Activated effector memory CD4-positive, alpha-beta T cell treated with Interleukin-2 at 50 U/mL for 16 hours (primary cell): Measurements from ENCODE around the gene MTERF1.
"Not testable (repeated sequence)": the region's sequence is repeated elsewhere in the genome, so short reads cannot be mapped to it uniquely, and the experiment has no call there.

Experiments used
- DNase-seq: peaks from one replicate; pipeline ENCODE4 v3.0.0-alpha.2; 2020

The MTERF1 gene

DNA sequence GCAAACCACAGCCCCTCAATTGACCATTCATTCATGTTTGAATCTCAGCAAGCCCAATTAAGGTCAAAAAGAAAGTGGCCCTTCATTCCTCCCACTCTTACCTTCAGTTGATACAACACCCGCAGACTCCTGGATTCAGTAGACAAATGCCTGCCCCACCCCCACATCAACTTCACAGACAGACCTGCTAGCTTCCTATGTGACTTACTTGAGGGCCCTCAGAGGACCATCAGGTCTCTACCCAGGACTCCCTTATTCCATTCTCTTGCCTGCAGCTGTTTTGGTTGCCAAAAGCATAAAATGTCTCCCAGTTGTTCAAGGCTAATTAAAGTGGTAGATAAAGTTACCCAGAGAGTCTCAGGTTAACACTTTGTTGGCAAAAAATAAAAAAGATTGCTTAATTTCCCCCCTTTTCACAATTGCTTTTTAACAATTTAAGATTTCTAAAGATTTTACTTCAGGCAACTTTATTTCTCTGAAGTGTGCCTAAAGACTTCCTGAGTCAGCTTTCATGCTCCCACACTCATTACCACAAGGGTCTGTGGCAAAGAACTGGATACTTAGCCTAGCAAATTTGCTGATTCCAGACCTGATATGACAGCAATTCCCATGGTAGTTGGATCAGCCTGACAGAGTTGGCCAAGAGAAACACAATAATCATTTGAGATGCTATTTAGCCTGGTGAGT lies 3.3 kb upstream of the MTERF1 start:
- DNase-seq = no peak

DNA sequence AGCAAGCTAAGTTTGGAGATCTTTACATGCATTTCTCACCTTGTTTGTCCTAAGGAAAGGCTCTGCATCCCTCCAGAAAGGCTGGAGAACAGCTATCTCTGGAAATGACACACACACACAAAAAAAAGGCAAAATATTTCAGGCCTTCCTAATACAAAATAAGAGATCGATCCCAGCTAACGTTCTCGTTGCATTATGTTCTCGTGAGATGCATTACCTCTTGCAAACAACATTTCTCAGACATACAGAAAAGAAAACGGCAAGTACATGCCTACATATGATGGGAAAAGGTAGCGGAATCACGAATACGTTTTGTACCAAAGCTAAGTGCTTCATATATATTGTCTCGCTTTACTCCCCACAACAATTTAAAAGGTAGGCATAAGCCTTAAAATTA lies 488 bp downstream of the MTERF1 start:
- DNase-seq = no peak

DNA sequence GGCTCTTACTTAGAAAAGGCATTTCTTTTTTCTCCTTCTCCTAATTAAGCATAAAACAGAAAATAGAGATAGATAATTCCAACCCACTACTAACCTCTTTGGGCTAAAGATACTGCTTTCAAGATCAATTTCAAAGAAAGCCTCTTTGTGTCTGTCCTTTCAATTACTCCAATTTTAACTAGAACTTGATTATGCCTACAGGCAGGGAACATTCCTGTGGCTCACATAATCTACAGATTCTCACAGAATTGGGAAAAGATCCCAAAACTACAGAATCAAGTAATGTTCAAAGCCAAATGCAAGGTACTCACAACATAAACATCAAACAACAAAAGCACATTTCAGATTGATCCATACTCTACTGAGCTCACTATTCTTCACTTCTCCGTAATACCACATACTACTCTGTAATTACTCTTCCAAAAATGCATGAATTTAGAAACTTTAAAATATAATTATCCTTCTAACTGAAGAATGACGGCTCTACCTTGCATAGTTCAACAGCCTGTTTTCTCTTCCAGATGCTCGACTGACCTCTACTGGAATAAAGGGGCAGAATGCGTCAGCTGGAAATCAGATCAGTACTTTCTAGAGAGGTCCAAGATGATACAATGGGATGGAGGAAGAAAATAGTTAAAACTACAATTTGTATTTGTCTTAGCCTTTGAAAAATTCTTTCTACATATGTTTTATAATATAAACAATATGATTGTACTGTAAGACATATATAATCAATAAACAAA lies 3.9 kb downstream of the MTERF1 start:
- DNase-seq = no peak

DNA sequence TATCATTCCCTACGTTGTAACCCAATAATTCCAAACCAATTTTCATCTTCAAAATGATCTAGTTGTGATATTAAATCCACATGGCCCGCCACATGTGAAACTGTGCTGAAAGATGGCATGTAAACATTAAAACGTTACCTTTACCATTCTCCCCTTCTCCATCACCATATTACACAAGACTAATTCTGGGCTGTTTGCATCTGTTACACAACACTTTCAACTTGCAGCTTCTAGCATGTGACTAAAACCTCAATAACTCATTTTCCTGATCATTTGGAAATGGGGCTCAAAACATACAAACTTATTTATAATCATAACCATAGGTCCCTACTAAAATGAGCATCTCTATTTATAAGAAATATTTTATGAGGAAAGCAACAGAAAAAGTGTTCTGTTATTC lies 4.7 kb downstream of the MTERF1 start:
- DNase-seq = no peak

DNA sequence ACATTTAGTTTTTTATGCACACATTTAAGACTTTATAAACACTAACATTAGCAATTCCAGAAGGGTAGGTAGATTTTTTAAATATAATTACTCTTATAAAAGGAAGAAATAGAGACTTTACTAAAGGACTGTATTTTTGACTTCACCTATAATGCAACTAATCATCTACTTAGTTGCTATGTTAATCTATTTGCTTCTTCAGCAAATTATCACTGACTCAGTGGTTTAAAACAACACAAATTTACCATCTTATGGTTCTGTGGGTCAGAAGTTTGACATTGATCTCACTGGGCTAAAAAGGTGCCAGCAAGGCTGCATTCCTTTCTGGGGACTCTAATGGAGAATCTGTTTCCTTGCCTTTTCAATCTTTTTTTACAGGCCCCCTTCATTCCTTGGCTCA lies 7.6 kb downstream of the MTERF1 start:
- DNase-seq = no peak

DNA sequence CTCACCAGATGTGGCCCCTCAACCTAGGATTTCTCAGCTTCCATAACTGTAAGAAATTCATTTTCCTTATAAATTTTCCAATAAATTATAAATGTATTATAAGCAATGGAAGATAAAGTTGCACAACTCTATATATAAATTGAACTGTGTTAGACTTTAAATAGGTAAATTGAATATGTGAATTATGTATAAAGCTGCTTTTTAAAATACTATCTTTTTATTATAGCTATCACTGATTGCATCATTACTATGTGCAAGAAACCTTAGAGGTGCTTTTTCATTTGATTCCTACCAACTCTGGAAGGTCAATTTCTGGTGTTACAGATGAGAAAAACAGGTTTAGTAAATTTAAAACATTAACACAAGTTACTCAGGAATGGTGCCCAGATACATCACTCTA lies 8.4 kb downstream of the MTERF1 start:
- DNase-seq = no peak

DNA sequence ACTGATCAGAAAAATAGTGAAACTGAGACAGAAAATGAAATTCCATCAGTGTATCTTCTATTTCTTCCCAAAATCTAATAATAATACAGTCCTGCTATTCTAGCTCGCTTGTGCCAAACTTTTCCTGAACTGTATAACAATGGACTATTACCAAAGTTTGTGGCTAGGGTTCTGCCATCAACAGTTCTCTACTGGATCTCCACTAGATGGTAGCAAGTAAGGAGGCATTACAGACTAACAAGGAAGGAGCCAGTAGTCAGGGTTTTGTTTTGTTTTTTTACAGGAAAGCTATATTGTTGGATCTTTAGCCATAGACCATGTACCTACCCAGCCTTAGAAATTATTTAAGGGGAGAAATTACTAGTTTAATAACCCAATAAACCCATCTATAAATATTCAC lies 10.8 kb downstream of the MTERF1 start:
- no peak for DNase-seq

DNA sequence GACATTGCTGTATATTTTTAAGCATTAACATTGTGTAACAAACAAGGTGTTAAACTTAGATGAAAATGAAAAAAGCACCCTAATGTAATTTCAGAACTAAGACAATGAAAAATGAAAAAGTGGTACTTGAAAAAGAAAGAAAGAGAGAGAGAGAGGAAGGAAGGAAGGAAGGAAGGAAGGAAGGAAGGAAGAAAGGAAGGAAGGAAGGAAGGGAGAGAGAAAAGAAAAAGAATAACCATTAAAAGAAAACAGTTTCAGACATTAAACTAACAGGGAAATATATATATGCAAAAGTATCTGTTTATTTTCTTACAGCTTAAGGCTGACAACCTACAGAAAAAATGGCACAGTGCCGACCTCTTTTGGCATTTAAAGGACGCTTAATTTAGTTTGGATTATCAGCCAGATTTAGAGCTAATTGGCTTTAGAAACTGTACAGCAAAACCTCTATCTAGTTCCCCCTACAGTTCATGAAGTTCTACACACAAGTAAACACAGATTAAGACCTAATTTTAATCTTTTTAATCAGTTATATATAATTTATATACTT lies 13.8 kb downstream of the MTERF1 start:
- DNase-seq = no peak

DNA sequence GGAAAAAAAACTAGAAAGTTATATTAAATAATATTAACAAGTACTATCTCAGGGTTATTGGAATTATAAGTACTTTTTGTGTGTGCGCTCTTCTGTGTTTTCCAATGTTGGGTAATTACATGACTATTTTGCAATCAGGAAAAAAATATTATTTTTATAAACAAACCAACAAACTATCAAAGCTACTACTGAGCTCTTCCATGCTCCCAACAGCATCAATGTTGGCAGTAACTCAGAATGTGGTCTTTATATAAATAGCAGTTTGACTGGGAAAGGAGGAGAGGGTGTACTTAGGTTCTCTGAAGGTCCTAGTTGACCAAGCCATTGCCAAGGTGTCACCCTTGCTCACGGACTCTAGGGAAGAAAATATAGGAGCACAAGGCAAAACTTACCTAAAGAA lies 15.0 kb downstream of the MTERF1 start:
- no peak for DNase-seq

DNA sequence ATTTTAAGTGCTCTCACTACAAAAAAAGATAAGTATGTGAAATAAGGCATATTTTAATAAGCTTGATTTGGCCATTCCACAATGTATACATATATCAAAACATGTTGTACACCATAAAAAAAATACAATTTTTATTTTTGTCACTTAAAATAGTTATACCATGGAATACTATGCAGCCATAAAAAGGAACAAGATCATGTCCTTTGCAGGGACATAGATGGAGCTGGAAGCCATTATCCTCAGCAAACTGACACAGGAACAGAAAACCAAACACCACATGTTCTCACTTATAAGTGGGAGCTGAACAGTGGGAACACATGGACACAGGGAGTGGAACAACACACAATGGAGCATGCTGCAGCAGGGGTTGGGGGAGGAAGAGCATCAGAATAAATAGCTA lies 15.9 kb downstream of the MTERF1 start:
- DNase-seq = not testable (repeated sequence)

DNA sequence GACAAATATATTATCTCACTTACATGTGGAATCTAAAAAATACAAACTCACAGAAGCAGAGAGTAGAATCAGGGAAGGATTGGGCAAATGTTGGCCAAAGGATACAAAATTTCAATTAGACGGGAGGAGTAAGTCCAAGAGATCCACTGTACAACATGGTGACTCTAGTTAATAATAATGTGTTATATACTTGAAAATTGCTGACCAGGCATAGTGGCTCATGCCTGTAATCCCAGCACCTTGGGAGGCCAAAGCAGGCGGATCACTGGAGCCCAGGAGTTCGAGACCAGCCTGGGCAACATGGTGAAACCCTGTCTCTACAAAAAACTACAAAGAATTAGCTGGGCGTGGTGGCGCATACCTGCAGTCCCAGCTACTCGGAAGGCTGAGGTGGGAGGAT lies 16.4 kb downstream of the MTERF1 start:
- no peak for DNase-seq

DNA sequence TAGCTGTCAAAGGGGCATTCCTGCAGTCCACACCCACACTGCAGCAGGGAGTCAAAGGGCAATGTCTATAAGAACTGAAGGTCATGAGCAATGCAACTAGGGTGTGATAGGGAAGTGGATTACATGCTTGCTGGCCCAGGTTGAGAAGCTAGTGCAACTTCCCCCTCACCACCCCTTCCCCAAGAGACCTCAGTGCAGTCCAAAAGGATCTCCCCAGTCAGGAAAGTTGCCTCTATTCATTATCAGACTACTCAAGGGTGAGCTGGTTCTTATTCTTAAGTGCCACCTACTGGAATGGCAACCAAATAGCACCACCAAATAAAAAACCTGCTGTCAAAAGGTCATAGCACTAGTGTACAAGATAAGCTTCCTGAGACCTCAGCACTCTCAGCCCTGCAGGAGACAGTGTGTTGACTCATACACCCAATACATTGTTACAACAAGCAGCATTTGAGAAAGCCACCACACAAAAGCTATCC lies 28.2 kb downstream of the MTERF1 start:
- no peak for DNase-seq

DNA sequence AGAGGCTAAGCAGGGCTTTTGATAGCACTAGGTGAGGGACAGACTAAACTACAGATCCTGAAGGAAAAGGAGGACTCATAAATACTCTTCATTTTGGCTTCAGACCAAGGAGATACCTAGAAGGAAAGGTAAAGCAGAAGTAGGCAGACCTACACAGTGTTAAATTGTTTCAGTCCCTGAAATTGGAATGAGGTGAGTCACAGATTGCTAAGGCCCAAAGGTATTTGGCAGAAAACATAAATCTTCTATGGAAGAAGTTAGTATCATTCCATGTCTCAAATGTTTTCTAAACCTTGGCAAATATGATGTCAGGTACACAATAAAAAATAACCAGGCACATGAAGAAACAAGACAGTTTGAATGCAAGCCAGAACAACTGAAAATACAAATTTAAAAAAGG lies 30.0 kb downstream of the MTERF1 start:
- no peak for DNase-seq

DNA sequence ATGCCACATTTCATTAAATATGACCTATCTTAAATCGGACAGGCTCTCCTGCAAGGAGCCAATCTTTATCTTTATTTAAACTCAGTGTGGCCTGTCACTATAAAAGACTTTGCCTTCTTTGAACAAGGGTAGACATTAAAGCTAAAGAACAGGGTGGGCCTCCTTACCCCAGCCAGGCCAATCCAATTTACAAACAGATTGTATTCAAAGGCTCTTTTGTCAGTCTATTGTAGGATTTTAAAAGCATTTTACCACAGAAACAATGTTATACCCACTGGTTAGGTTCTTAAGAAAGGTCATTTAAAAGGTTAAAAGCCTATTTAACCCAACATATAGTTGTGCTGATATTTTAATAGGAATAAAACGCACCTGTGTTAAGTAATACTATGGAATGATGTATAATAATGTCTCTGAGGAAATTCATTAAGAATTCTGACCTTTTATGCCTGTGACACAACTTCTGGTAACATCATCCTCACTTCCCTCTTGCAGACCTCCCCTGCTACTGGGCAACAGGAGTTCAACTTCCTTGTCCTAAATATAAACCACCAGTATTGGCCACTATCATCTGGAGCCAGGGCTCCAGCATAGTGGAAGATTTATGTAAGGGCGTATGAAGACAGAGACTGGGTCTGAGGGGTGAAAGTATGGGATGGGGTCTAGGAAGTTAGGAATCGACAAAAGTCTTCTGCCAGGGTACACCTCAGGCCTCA lies 32.5 kb downstream of the MTERF1 start:
- DNase-seq = no peak

DNA sequence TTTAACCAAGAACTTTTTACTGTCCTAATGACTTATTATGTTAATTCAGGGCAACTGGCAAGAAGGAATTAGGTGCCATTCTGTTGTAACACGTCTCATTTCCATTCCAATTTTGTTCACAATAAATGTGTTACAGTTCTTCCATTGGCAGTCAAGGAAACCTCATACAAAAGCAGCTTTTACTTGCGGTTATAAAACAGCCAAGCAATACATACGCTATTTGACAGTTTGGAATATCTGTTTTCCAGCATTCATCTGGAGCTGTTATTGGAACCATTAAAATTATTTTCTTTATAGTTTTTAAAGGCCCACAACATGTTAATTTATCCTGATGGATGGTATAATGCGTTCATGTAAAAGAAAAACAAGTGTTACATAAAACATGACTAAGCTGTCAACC lies 33.3 kb downstream of the MTERF1 start:
- no peak for DNase-seq

DNA sequence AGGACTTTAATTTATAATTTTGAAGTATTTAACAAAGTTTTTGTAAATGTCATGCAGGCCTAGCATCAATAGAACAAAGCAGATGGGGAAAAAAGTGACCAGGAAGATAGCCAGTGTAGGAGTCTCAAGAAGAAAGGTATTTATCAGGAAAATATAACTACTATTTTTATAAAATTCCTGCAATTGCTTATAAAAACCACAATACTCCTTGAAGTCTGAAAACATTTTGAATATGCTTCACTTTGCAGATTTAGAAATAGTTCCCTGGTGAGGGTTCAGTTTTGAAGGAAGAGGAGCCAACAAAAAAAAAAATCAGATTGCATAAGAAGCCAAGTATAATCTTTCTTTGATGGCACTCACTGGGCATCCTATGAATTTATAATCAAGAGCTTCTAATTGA lies 34.1 kb downstream of the MTERF1 start:
- no peak for DNase-seq

DNA sequence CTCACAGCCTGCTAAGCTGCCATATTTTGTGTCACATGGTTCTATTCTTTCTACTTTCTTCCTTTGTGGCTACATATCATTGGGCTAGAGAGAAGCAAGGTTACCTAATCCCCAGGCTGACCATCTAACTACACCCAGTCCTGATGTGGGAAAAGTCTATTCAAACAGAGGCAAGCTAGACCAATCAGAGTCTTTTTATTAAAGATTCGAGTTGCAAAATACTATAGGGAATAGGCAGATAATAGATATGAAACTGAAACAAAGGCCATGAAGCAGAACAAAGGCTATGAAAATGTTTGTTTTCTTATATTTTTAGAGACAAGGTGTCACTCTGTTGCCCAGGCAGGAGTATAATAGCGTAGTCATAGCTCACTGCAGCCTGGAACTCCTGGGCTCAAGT lies 36.7 kb downstream of the MTERF1 start:
- no peak for DNase-seq

DNA sequence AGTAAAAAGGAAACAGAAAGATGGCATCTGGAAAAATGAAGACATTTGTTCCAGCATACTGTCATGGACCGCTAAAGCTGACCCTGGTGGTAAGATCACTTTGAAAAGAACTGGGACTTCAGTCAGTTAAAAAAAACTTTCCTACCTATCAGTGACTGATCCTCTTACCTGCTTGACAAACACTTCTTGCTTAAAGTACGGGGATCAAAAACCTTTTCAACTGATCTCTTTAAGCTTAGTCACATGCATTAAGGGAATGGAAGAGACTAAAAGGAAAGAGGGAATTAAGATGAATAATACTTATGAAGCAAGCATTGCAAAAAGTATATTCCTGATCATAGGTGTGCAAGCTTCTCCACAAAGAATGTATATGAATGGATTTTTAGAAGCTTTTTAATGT lies 42.1 kb downstream of the MTERF1 start:
- no peak for DNase-seq

DNA sequence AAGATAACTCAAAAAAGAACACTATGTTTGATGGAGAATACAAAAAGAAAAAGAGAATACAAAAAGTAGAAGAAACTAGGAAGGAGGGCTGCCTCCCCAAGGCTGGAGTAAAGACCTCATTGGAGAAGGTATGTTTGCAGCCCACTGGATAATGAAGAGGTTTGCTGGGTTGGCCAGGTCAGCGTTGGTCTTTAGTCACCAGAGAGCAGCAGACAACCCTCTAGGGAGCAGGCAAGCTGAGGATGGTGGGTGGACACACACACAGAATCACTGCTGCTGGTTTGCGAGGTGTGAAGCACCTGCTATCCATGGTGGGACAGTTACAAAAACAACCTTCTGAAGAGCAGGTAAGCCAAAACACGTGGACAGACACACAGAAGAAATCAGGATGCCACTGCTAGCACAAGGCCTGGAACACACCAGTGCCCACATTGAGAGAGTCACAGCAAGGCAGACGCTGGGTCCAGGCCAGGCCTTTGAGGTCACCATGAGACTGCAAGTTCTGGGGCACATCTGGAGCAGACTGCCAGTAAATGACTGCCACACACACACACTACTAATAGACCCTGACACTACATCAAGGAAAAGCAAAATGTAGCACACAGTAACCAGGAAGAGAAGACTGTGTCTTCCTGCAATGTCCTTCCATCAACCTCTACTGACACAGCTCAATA lies 43.0 kb downstream of the MTERF1 start:
- DNase-seq = no peak

DNA sequence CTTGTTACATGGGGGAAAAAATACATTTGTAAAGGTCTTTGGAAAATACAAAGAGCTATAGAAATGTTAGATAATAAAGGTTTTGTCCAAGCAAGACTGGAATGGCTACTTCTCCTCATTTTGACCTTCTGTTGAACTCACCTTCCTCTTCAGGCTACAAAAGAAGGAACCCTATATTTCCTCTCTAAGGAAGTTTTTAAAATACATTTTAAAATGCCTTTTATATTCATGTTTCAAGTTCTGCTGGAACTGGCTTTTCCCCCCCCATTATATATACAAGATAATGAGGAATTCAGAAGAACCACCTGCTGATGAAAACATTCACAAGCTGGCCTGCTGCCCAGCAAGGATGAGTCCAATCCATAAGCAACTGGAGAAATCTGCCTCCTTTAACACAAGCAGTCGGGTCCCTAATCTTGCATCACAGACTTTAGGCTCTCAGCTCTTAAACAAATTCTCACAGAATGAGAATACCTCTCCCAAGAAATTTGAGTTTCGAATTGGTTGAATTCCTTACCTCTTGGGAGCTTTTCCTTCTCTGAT lies 44.6 kb downstream of the MTERF1 start:
- no peak for DNase-seq

DNA sequence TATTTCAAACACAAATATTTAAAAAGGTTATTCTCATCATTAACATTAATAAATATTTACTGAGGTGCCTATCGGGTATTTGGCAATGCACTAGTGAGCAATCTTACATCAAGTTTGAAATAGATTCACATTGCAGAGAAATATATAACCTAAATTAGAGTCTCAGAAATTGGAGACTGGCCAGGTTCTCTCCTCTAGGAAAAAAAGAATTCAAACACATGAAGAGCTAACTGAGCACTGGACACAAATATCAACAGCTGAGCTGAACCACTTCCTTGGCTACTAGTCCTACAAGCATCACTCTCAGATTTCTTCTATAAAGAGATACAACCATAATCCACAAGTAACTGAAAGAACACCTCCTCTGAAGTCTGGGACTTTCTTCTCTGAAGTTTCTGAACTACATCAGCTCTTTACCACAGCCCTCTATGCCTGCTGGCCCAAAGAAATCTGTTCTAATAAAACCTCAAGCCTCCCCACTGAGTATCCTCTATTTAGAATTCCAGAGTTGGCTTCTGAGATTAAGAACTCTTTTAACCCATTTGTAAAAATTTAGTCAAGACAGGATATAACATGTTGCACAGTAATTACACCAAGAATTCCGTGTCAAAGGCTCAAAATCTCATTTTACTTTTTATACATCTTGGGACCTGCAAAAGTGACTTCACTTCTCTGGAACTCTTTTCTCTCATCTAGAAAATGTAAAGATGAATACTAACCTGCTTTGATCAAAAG lies 45.2 kb downstream of the MTERF1 start:
- DNase-seq = no peak

DNA sequence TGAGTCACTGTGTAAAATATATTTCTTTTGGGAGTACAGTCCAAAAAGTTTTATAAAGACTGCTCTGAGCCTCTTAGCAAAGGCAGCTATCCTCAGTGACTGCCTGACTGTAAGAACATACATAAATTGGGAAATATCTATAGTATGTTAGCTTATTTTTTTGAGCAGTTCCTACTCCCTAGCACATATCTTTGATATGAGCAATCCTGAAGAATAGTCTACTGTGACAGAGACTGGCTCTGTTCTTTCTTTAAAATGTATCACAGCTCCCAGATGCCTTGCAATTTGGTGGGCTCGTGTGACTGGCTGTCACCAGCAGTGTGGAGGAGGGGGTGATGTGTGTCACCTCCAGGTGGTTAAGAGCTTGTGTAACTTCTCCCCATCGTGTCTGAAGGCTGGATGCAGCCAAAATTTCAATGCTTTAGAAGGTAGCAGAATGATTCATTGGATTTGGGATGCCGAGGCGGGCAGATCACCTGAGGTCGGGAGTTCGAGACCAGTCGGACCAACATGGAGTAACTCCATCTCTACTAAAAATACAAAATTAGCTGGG lies 47.9 kb downstream of the MTERF1 start:
- DNase-seq = no peak
